Nephron progenitor cell (in vitro differentiated cells): ENCODE data around the gene TM9SF1.

ENCODE experiments used
- DNase-seq: peaks from one replicate; pipeline ENCODE4 v3.0.0; 2021
- H3K27ac Mint-ChIP-seq: 2 replicates; pipeline ENCODE4 v1.8.0; 2021; ENCODE audit warnings: mild to moderate bottlenecking, moderate library complexity, mixed read lengths
- H3K27me3 Mint-ChIP-seq: 2 replicates; pipeline ENCODE4 v1.8.0; 2021; ENCODE audit warnings: mild to moderate bottlenecking, low read depth, mixed read lengths; ENCODE audit not compliant: poor library complexity
- H3K36me3 Mint-ChIP-seq: 2 replicates; pipeline ENCODE4 v1.8.0; 2021; ENCODE audit warnings: low read depth, mixed read lengths
- H3K4me1 Mint-ChIP-seq: 2 replicates; pipeline ENCODE4 v1.8.0; 2021; ENCODE audit warnings: mixed read lengths
- H3K4me3 Mint-ChIP-seq: 2 replicates; pipeline ENCODE4 v1.8.0; 2021; ENCODE audit warnings: mild to moderate bottlenecking, moderate library complexity, mixed read lengths
- H3K9me3 Mint-ChIP-seq: 2 replicates; pipeline ENCODE4 v1.8.0; 2021; ENCODE audit warnings: mild to moderate bottlenecking, moderate library complexity, mixed read lengths
- TF ChIP-seq, protein P1 (sequence below): fragments of 200-600 bp; sonication (generic); IDR thresholded peaks from 2 replicates; pipeline ENCODE4 v1.5.0; 2021; ENCODE audit warnings: antibody characterized with exemption

The TM9SF1 gene

DNA sequence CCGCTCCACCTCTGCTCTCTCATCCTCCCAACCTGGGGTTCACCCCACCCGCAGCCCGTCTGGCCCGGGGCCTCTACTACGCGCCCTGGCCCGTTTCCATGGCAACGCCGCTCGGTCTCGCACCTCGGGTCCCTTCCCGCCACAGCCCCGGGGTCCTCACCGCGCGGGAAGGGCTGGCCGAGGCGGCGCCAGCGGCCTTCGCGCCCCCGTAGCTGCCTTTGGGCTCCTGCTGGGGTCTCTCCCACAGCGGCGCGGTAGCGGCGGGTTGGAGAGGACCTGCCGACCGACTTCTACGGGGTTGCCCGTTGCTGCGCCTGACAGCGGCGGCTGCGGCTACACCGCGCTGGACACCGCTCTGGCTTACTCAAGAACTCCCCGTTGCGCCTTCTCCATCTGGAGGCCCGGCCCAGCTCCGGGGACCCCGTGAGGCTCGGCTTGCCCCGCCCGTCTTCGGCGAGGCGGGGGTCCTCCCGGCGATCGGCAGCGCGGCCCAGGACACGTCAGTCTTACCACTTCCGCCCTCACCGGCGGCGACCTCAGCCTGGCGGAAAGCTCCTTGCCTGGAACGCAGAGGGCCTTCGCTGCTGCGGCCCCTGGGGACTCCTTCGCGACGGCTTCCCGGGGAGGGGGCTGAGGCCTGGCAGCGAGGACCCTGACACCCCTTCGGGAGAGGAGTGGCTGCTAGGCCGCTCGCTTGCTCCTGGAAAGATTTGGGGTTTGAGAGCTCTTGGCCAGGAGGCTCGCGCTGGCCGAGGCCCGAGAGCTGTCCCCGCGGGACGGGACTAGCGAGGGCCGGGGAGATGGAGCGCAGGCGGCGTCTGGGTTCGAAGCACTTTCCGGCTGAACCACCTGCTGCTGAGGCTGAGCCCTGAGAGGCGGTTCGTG lies at the start of gene TM9SF1:
TSS of gene TM9SF1 (minus strand) at position 256 of the 885 bp plus-strand sequence. CDS start 422 bp downstream, outside the sequence.
- Mint-ChIP-seq H3K36me3 (peaks cover 56% of the 10 kb centered on the region), H3K4me1 (peaks cover 48% of the 10 kb centered on the region), H3K27me3 (no peaks in the 10 kb centered on the region), H3K9me3 (peaks cover 7% of the 10 kb centered on the region), H3K4me3 (peak within 1 kb of the TSS; percentile 94), H3K27ac (peak within 1 kb of the TSS; percentile 98)
- DNase-seq, result peak; percentile 82
- TF ChIP-seq, protein P1, sequence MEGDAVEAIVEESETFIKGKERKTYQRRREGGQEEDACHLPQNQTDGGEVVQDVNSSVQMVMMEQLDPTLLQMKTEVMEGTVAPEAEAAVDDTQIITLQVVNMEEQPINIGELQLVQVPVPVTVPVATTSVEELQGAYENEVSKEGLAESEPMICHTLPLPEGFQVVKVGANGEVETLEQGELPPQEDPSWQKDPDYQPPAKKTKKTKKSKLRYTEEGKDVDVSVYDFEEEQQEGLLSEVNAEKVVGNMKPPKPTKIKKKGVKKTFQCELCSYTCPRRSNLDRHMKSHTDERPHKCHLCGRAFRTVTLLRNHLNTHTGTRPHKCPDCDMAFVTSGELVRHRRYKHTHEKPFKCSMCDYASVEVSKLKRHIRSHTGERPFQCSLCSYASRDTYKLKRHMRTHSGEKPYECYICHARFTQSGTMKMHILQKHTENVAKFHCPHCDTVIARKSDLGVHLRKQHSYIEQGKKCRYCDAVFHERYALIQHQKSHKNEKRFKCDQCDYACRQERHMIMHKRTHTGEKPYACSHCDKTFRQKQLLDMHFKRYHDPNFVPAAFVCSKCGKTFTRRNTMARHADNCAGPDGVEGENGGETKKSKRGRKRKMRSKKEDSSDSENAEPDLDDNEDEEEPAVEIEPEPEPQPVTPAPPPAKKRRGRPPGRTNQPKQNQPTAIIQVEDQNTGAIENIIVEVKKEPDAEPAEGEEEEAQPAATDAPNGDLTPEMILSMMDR, result no peak

DNA sequence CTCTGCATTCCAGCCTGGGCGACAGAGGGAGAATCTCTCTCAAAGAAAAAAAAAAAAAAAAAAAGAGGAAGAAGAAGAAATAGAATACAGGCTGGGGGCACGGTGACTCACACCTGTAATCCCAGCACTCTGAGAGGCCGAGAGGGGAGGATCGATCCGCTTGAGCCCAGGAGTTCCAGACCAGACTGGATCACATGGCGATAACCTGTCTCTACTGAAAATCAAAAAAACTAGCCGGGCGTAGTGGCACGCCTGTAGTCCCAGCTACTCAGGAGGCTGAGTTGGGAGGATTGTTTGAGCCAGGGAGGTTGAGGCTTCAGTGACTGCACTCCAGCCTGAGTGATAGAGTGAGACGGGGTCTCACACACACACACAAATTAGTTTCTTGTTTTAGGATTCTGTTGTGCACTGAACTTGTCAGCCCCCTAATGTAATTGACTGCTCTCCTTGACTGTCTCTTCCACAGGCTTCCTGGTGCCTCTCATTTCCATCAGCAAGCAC lies 48.1 kb upstream of the TM9SF1 start:
- H3K4me1 Mint-ChIP-seq, result peaks cover 41% of the 10 kb centered on the region
- no peaks in the 10 kb centered on the region for H3K9me3 Mint-ChIP-seq
- DNase-seq, result no peak
- TF ChIP-seq, protein P1, result no peak
- H3K36me3 Mint-ChIP-seq, result peaks cover 13% of the 10 kb centered on the region
- peaks cover 17% of the 10 kb centered on the region for H3K27me3 Mint-ChIP-seq
- H3K27ac Mint-ChIP-seq, result peak overlapping the region; percentile 100
- H3K4me3 Mint-ChIP-seq, result peak overlapping the region; percentile 97

GRCh38 chr14:24241829-24242443 lies 46.7 kb upstream of the TM9SF1 start:
- TF ChIP-seq, protein P1, result peak; percentile 52
- Mint-ChIP-seq H3K36me3 (peaks cover 27% of the 10 kb centered on the region), H3K4me3 (peak overlapping the region; percentile 97), H3K9me3 (no peaks in the 10 kb centered on the region), H3K27me3 (peaks cover 13% of the 10 kb centered on the region), H3K4me1 (peaks cover 41% of the 10 kb centered on the region), H3K27ac (peak overlapping the region; percentile 100)
- DNase-seq, result peak; percentile 95

GRCh38 chr14:24240110-24240918 lies 45.1 kb upstream of the TM9SF1 start:
- no peak for DNase-seq
- H3K27ac Mint-ChIP-seq, result no peak overlapping the region
- peaks cover 38% of the 10 kb centered on the region for H3K36me3 Mint-ChIP-seq
- H3K4me3 Mint-ChIP-seq, result peak overlapping the region; percentile 97
- peaks cover 4% of the 10 kb centered on the region for H3K27me3 Mint-ChIP-seq
- H3K9me3 Mint-ChIP-seq, result no peaks in the 10 kb centered on the region
- TF ChIP-seq, protein P1, result no peak
- peaks cover 41% of the 10 kb centered on the region for H3K4me1 Mint-ChIP-seq

GRCh38 chr14:24238527-24239037 lies 43.3 kb upstream of the TM9SF1 start:
- DNase-seq, result no peak
- Mint-ChIP-seq H3K9me3 (no peaks in the 10 kb centered on the region), H3K36me3 (peaks cover 38% of the 10 kb centered on the region), H3K27me3 (peaks cover 4% of the 10 kb centered on the region), H3K4me1 (peaks cover 45% of the 10 kb centered on the region), H3K27ac (peak overlapping the region; percentile 40), H3K4me3 (no peak overlapping the region)
- TF ChIP-seq, protein P1, result no peak
